Heart right ventricle (tissue), 16 donors: ENCODE data around the gene IPO9. TPM values are rescaled to one million over a fixed set of nuclear protein-coding genes. Genes with fewer than 3 reads are reported as not detected.

Source experiments
- ATAC-seq, 8 donors: fragments of 200-7000 bp; cut with Tn5 transposase; one replicate each; pipeline ENCODE4 v1.9.1; 2020; ENCODE audit warnings: mild to moderate bottlenecking in 8 of 8, moderate library complexity in 8 of 8, moderate number of reproducible peaks in 1 of 8
- DNase-seq, 2 donors: peaks; one replicate each; pipeline ENCODE4 v3.0.0-alpha.2; 2020
- H3K27ac ChIP-seq, 10 donors: fragments of 200-600 bp; sonication (generic) in 2 of 10; one replicate each; pipeline versions ENCODE4 v1.5.0 to v1.8.0; 2020 to 2022; ENCODE audit warnings: mild to moderate bottlenecking in 3 of 10
- H3K27me3 ChIP-seq, 7 donors: fragments of 200-600 bp; one replicate each; pipeline ENCODE4 v1.8.0; 2021 to 2022; ENCODE audit warnings: mild to moderate bottlenecking in 2 of 7
- H3K36me3 ChIP-seq, 9 donors: fragments of 200-600 bp; sonication (generic) in 1 of 9; one replicate each; pipeline versions ENCODE4 v1.5.0 to v1.8.0; 2020 to 2022; ENCODE audit warnings: mild to moderate bottlenecking in 2 of 9
- H3K4me1 ChIP-seq, 9 donors: fragments of 200-600 bp; sonication (generic) in 1 of 9; one replicate each; pipeline versions ENCODE4 v1.5.0 to v1.8.0; 2020 to 2022; ENCODE audit warnings: mild to moderate bottlenecking in 4 of 9
- H3K4me3 ChIP-seq, 10 donors: fragments of 200-600 bp; sonication (generic) in 2 of 10; one replicate each; pipeline versions ENCODE4 v1.5.0 to v1.8.0; 2020 to 2022; ENCODE audit warnings: mild to moderate bottlenecking in 7 of 10, moderate library complexity in 2 of 10
- H3K9me3 ChIP-seq, 11 donors: fragments of 200-600 bp in 10 of 11; sonication (generic) in 2 of 11; one replicate each; pipeline versions ENCODE4 v1.5.0 to v1.8.0; 2013 to 2022; ENCODE audit warnings: mild to moderate bottlenecking in 2 of 11, control low read depth in 1 of 11, moderate library complexity in 1 of 11
- WGBS, 2 donors: extraction: QIAGEN DNeasy Blood & Tissue Kit; methylation state at CpG; one replicate each; pipeline ENCODE4 v1.1.7; 2013; ENCODE audit warnings: inconsistent platforms in 1 of 2; 5-methylcytosine and 5-hydroxymethylcytosine counted together
- intact Hi-C, 10 donors: fragments of 100-400 bp; cut with DNase I; formaldehyde crosslinking; loops; one replicate each; pipeline versions ENCODE4 v1.11.1 to v1.14.2; 2022
- polyA plus RNA-seq, 2 donors: library from polyadenylated mRNA; stranded (reverse); fragments of 200-250 nt; gene quantifications; one replicate each; pipeline ENCODE4 v1.2.3, GENCODE V29; 2013
- total RNA-seq, 10 donors: library from RNA; stranded (reverse); fragmentation: NEBNext Ultra II Directional in 3 of 10; extraction: Animal tissue kit (Norgen Biotek cat#: 25700) in 3 of 10; gene quantifications; one replicate each; pipeline versions ENCODE4 v1.2.1 to v1.2.4, GENCODE V29; 2021 to 2023
- TF ChIP-seq, protein P1 (sequence below), 9 donors: fragments of 200-600 bp; sonication (generic) in 2 of 9; IDR thresholded peaks; one replicate each; pipeline versions ENCODE4 v1.5.0 to v1.8.0; 2021 to 2022; ENCODE audit warnings: antibody characterized with exemption in 9 of 9, mild to moderate bottlenecking in 5 of 9, moderate library complexity in 1 of 9
- donor health status: Arrhythmogenic right ventricular cardiomyopathy.
- donor health status: ischemic (EF 13 %, LVEDD 7.1; RV severe dilation, severe dysfunction).
- donor health status: healthy with polysubstance abuse.
- donor health status: DM: no; HTN: yes; CAD: no.
- donor health status: DM: no; HTN: no; CAD: no.
- donor health status: ischemic (EF 25% LVEDD 6.9; RV normal size, moderate dysfunction).
- donor health status: ischemic (EF 25% LVEDD 5.7; RV mildly dilated, moderate dysfunction).
- donor health status: healthy.
- donor health status: DM: yes; HTN: yes; CAD: no.
- donor health status: Ischemic cardiomyopathy.
- donor health status: ischemic (EF 35%, LVEDD 5.7; RV mildly dilated, moderate dysfunction).
- donor health status: nonischemic (EF 11% LVEDD 7.7; RV severe dilation, severe dysfunction).
- donor health status: DM: yes; HTN: yes; CAD: no.
- donor health status: PGD.
- donor health status: ischemic (EF 29% LVEDD 5.4; RV normal size, mild dysfunction).
- donor health status: nonischemic (EF 23%, LVEDD 6.1; RV moderate dilation, normal function).

IPO9 gene
- total and polyA plus RNA-seq, 12 donors: 12.0 to 31.4 (median 26.5) TPM

DNA sequence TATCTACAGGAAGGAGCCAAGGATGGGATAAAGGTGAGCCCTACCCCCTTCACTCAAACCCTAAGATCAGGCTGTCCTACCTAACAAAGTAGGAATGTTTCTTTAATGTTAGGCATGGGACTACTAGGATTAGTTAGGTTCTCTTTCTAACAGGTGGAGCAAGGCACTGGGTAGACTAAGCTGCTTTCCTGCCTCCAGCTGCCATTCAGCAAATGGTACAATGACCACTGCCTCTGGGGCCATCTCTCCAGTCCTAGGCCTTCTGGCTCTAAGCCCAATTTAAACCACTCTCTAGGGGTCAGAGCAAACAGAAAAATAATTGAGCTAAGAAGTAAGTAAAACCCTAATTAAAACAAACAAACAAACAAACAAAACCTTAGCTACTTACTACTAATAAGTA, 15.7 kb upstream of the IPO9 start:
- Histone ChIP-seq H3K9me3 (no peaks in the 10 kb centered on the region), H3K4me3 (no peak overlapping the region), H3K27ac (no peak overlapping the region), H3K27me3 (no peaks in the 10 kb centered on the region), H3K36me3 (peaks cover 15 to 100% (median 96%) of the 10 kb centered on the region in 9 donors), H3K4me1 (peaks cover 0 to 5% (median 0%) of the 10 kb centered on the region in 9 donors)
- intact Hi-C loops: no loop called here
- DNase-seq (no peak), ATAC-seq (no peak)
- TF ChIP-seq, protein P1, sequence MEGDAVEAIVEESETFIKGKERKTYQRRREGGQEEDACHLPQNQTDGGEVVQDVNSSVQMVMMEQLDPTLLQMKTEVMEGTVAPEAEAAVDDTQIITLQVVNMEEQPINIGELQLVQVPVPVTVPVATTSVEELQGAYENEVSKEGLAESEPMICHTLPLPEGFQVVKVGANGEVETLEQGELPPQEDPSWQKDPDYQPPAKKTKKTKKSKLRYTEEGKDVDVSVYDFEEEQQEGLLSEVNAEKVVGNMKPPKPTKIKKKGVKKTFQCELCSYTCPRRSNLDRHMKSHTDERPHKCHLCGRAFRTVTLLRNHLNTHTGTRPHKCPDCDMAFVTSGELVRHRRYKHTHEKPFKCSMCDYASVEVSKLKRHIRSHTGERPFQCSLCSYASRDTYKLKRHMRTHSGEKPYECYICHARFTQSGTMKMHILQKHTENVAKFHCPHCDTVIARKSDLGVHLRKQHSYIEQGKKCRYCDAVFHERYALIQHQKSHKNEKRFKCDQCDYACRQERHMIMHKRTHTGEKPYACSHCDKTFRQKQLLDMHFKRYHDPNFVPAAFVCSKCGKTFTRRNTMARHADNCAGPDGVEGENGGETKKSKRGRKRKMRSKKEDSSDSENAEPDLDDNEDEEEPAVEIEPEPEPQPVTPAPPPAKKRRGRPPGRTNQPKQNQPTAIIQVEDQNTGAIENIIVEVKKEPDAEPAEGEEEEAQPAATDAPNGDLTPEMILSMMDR (IDR thresholded peaks at IDR 0.05): no peak

DNA sequence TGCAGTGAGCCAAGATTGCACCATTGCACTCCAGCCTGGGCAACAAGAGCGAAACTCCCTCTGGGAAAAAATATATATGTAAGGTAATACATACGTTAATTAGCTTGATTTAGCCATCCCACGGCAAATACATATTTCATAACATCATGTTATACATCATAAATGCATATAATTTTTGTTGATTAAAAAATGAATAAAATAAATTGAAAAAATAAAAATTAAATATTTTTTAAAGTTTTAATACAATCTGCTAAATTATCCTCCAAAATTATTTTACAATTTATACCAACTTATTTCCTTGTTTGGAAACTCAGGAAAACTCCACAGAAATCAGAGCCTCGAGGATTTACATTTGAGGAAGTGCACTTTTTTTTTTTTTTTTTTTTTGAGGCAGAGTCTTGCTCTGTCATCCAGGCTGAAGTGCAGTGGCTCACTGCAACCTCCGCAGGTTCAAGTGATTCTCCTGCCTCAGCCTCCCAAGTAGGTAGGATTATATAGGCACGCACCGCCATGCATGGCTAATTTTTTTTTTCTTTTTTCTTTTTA, 12.6 kb upstream of the IPO9 start:
- TF ChIP-seq, protein P1 (IDR thresholded peaks at IDR 0.05): no peak
- Histone ChIP-seq H3K27ac (no peak overlapping the region), H3K4me1 (peaks cover 0 to 13% (median 0%) of the 10 kb centered on the region in 9 donors), H3K4me3 (no peak overlapping the region), H3K36me3 (peaks cover 12 to 99% (median 95%) of the 10 kb centered on the region in 9 donors), H3K27me3 (no peaks in the 10 kb centered on the region), H3K9me3 (no peaks in the 10 kb centered on the region)
- DNase-seq (no peak), ATAC-seq (no peak)
- WGBS, 2 donors: 87 to 91% methylated on average over 7 of the region's 7 CpGs
- intact Hi-C loops: no loop called here

DNA sequence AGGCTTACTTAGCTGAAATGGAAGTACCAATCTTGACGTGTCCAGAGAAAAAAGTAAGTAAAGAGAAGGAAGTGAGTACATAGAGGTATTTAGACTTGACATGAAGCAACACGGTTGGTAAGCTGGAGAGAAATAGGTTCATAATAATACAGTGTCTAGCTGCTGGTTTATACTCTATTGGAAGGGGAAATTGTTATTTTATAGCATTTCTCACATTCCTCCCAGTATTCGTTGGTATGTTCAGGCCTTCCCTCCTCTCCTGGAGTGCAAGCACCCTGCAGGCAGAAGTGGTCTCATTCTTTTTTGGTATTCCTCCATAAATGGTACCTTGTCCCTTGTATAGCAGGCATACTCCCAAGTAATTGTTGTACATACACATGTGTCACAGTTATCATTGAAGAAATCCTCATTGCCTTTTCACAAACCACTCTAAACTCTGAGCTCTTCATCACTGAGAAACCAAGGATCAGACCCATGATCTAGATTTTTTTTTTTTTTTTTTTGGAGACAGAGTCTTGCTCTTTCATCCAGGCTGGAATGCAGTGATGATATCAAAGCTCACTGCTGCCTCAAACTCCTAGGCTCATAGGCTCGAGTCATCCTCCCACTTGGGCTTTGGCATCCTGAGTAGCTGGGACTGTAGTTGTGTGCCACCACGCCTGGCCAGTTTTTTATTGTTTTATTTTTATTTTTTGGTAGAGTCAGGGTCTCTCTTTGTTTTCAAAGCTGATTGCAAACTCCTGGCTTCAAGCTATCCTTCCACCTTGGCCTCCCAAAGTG, 9.8 kb upstream of the IPO9 start:
- no peaks in the 10 kb centered on the region for H3K9me3 ChIP-seq
- intact Hi-C loops: no loop called here
- DNase-seq (no peak), ATAC-seq (no peak)
- TF ChIP-seq, protein P1 (IDR thresholded peaks at IDR 0.05): no peak
- no peak overlapping the region for H3K4me3 ChIP-seq
- peak overlapping the region in 3 of 10 donors; percentile 14 to 25 (median 24) for H3K27ac ChIP-seq
- peaks cover 0 to 28% (median 4%) of the 10 kb centered on the region in 9 donors for H3K4me1 ChIP-seq
- peaks cover 6 to 97% (median 80%) of the 10 kb centered on the region in 9 donors for H3K36me3 ChIP-seq
- H3K27me3 ChIP-seq: no peaks in the 10 kb centered on the region
- WGBS, 2 donors: 64 to 77% methylated on average over 5 of the region's 5 CpGs

DNA sequence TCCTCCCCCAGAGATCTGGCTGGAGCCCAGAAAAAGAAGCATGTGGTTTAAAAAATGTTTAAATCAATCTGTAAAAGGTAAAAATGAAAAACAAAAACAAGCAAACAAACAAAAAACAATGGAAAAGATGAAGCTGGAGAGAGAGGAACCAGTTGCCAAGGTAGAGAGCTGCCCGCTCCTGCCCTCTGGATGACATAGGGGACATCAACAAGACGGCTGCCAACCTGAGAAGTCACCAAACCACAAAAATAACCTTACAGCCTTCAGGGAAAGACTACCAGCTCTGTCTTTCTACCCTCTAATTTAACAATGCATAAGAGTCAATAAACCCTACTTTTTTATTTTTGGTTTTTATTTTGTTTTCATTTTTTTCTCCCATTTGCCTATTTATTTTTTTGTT, 8.5 kb upstream of the IPO9 start:
- H3K4me3 ChIP-seq: no peak overlapping the region
- ATAC-seq: peak in 4 of 8 donors; percentile 43 to 66 (median 64)
- intact Hi-C loops: no loop called here

More for the DNA sequence above, 8.5 kb upstream of the IPO9 start:
- Histone ChIP-seq H3K27ac (peak overlapping the region in 6 of 10 donors; percentile 0 to 30 (median 20)), H3K36me3 (peaks cover 6 to 85% (median 68%) of the 10 kb centered on the region in 9 donors), H3K4me1 (peaks cover 0 to 40% (median 4%) of the 10 kb centered on the region in 9 donors), H3K9me3 (no peaks in the 10 kb centered on the region), H3K27me3 (no peaks in the 10 kb centered on the region)
- TF ChIP-seq, protein P1 (IDR thresholded peaks at IDR 0.05): peak in 1 of 9 donors; percentile 7
- 54 to 74% methylated on average over 2 of the region's 2 CpGs for WGBS, 2 donors
- DNase-seq: no peak
